Measurements from ENCODE around the gene C1QA. TPM values are rescaled to one million over a fixed set of nuclear protein-coding genes. Genes with fewer than 3 reads are reported as not detected.

The C1QA gene
- total RNA-seq, 2 donors from 2014 or later: not detected

DNA sequence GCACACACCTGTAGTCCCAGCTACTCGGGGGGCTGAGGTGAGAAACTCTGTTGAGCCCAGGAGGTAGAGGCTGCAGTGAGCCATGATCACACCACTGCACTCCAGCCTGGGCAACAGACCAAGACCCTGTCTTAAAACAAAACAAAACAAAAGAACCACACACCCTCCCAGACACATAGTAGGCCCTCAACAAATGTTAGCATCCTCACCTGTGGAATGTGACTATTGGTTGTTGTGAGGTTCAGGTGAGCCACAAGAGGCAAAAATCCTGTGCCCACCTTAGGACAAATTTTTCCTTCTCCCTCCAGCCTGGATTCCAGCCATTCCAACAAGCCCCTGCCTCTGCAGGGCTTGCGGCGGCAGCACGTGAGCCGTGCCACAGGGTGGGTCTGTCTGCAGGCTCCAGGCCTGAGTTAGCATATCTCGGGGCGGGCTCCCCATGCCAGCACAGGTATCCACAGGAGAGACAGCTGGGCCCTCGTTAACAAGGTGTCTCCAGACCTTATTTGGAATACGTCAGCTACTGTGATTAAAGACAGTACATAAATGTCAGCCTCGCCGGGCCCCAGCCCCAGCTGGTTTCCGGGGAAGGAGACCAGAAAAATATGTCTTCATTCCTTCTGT lies 34.0 kb downstream of the C1QA start:
- 82 to 89% methylated on average over 10 to 12 of the region's 12 CpGs for WGBS, 2 experiments (ENCODE audit: insufficient coverage in 1 of 2, insufficient read length in 1 of 2)
- no peak for DNase-seq
- Histone ChIP-seq H3K36me3 (ENCODE audit: control insufficient read depth, insufficient read depth, low read length) (no peaks in the 10 kb centered on the region), H3K27me3 (ENCODE audit: control insufficient read depth, insufficient read depth, low read length, poor library complexity, severe bottlenecking) (no peaks in the 10 kb centered on the region), H3K4me3 (ENCODE audit: low read length) (no peak overlapping the region), H3K27ac (ENCODE audit: low read depth, low read length) (no peak overlapping the region), H3K9ac (ENCODE audit: extremely low read depth, low read length, poor library complexity, severe bottlenecking) (no peak overlapping the region), H3K4me1 (ENCODE audit: control insufficient read depth, insufficient read depth, low read length) (peaks cover 2% of the 10 kb centered on the region), H3K9me3 (ENCODE audit: control insufficient read depth, low read length) (no peaks in the 10 kb centered on the region)
- Mint-ChIP-seq H3K9me3 (no peaks in the 10 kb centered on the region), H3K36me3 (ENCODE audit: low read depth) (no peaks in the 10 kb centered on the region), H3K4me3 (no peak overlapping the region), H3K27ac (no peak overlapping the region), H3K27me3 (ENCODE audit: insufficient read depth) (no peaks in the 10 kb centered on the region), H3K4me1 (no peaks in the 10 kb centered on the region)
- TF ChIP-seq, protein P1, sequence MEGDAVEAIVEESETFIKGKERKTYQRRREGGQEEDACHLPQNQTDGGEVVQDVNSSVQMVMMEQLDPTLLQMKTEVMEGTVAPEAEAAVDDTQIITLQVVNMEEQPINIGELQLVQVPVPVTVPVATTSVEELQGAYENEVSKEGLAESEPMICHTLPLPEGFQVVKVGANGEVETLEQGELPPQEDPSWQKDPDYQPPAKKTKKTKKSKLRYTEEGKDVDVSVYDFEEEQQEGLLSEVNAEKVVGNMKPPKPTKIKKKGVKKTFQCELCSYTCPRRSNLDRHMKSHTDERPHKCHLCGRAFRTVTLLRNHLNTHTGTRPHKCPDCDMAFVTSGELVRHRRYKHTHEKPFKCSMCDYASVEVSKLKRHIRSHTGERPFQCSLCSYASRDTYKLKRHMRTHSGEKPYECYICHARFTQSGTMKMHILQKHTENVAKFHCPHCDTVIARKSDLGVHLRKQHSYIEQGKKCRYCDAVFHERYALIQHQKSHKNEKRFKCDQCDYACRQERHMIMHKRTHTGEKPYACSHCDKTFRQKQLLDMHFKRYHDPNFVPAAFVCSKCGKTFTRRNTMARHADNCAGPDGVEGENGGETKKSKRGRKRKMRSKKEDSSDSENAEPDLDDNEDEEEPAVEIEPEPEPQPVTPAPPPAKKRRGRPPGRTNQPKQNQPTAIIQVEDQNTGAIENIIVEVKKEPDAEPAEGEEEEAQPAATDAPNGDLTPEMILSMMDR (conservative IDR thresholded peaks at IDR 0.05): no peak

DNA sequence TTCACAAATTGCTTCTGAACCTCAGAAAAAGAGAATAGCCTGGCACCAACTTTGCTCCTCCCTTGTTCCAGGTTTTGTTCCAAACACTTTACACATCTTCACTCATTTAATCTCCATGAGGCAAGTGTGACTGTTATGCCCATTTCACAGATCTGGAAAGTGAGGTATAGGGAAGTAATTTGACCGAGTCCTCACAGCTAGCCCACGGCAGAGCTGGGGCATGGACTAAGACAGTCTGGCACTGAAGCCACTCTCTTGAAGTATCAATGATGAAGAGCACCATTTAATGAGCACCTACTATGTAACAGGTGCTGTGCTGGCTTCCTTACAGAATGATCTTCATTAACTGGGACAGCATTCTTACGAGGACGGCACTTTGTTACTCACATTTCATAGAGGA lies 35.6 kb downstream of the C1QA start:
- TF ChIP-seq, protein P1 (conservative IDR thresholded peaks at IDR 0.05): no peak
- Histone ChIP-seq H3K4me1 (ENCODE audit: control insufficient read depth, insufficient read depth, low read length) (peaks cover 2% of the 10 kb centered on the region), H3K9me3 (ENCODE audit: control insufficient read depth, low read length) (no peaks in the 10 kb centered on the region), H3K27ac (ENCODE audit: low read depth, low read length) (no peak overlapping the region), H3K36me3 (ENCODE audit: control insufficient read depth, insufficient read depth, low read length) (no peaks in the 10 kb centered on the region), H3K4me3 (ENCODE audit: low read length) (no peak overlapping the region), H3K9ac (ENCODE audit: extremely low read depth, low read length, poor library complexity, severe bottlenecking) (no peak overlapping the region), H3K27me3 (ENCODE audit: control insufficient read depth, insufficient read depth, low read length, poor library complexity, severe bottlenecking) (no peaks in the 10 kb centered on the region)
- 94 to 97% methylated on average over 4 of the region's 4 CpGs for WGBS, 2 experiments (ENCODE audit: insufficient coverage in 1 of 2, insufficient read length in 1 of 2)
- DNase-seq: no peak
- H3K36me3 Mint-ChIP-seq (ENCODE audit: low read depth): no peaks in the 10 kb centered on the region
- no peaks in the 10 kb centered on the region for H3K9me3 Mint-ChIP-seq
- no peak overlapping the region for H3K4me3 Mint-ChIP-seq
- no peak overlapping the region for H3K27ac Mint-ChIP-seq
- H3K27me3 Mint-ChIP-seq (ENCODE audit: insufficient read depth): no peaks in the 10 kb centered on the region
- H3K4me1 Mint-ChIP-seq: no peaks in the 10 kb centered on the region

DNA sequence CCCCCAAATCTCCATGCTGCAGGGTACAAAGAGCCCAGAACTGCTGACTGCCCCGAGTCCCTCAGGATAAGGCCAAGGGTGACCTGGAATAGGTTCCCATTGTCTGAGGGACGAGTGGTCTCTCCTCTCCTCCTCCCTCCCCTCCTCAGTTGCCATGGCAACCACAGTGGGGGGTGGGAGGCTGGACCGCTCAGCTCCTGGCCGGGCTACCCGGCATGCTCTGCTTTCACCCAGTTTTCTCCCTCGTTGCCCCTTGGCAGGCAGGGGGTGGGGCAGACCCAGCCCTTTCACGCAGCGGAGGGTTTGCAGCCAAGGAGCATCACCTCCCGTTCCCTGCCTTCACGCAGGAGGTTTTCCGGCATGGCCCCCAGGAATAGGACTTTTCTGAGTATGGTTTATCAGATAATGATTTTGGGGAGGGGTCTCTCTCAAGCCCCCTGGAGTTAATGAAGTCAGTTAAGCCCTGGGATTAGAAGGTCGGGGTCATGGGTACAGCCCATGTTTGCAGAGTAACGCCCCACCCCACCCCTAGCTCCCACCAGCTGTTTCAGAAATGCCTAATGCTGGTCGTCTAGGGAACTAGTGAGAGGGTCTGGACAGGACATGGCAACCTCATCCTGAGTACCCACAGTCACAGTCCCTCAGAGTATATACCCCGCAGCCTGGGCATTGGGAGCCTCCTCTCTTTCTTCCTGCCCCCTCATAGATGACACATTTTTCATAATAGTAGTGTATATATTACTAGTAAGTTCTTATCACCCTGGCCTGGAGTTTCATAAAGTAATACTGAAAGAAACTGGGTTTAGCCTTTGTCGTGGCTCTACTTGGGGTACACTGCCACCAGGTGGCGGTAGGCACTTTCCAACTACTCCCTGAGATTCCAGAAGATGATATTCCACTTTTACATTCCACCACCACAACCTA lies 37.3 kb downstream of the C1QA start:
- Mint-ChIP-seq H3K36me3 (ENCODE audit: low read depth) (no peaks in the 10 kb centered on the region), H3K4me1 (no peaks in the 10 kb centered on the region), H3K27ac (no peak overlapping the region), H3K4me3 (no peak overlapping the region), H3K27me3 (ENCODE audit: insufficient read depth) (no peaks in the 10 kb centered on the region), H3K9me3 (no peaks in the 10 kb centered on the region)
- Histone ChIP-seq H3K4me1 (ENCODE audit: control insufficient read depth, insufficient read depth, low read length) (peaks cover 2% of the 10 kb centered on the region), H3K9me3 (ENCODE audit: control insufficient read depth, low read length) (no peaks in the 10 kb centered on the region), H3K36me3 (ENCODE audit: control insufficient read depth, insufficient read depth, low read length) (no peaks in the 10 kb centered on the region), H3K4me3 (ENCODE audit: low read length) (no peak overlapping the region), H3K9ac (ENCODE audit: extremely low read depth, low read length, poor library complexity, severe bottlenecking) (no peak overlapping the region), H3K27me3 (ENCODE audit: control insufficient read depth, insufficient read depth, low read length, poor library complexity, severe bottlenecking) (no peaks in the 10 kb centered on the region), H3K27ac (ENCODE audit: low read depth, low read length) (peak overlapping the region; percentile 84)
- DNase-seq: peak; percentile 81
- WGBS, 2 experiments (ENCODE audit: insufficient coverage in 1 of 2, insufficient read length in 1 of 2): 20 to 38% methylated on average over 2 to 17 of the region's 17 CpGs
- TF ChIP-seq, protein P1 (conservative IDR thresholded peaks at IDR 0.05): peak; percentile 95
